GM21717 (cell line): ENCODE results near the gene M1AP.
"Not testable (repeated sequence)": the region's sequence is repeated elsewhere in the genome, so short reads cannot be mapped to it uniquely, and the experiment has no call there.

Experiments
- ATAC-seq: cut with Tn5 transposase; IDR thresholded peaks from one replicate; pipeline ENCODE4 v1.9.1; 2021; ENCODE audit warnings: mild to moderate bottlenecking, moderate library complexity; ENCODE audit not compliant: unreplicated experiment

The M1AP gene

GRCh38 chr2:74653985-74654882 is 6.1 kb upstream of the M1AP start, which contains the start of gene SEMA4F:
Gene SEMA4F (plus strand): TSS chr2:74654247. CDS start chr2:74654377, 130 bp downstream.
- ATAC-seq, result peak; percentile 99

- ATAC-seq, result peak; percentile 21
These were observed 5.5 kb upstream of the M1AP start for GRCh38 chr2:74653589-74653984.

DNA sequence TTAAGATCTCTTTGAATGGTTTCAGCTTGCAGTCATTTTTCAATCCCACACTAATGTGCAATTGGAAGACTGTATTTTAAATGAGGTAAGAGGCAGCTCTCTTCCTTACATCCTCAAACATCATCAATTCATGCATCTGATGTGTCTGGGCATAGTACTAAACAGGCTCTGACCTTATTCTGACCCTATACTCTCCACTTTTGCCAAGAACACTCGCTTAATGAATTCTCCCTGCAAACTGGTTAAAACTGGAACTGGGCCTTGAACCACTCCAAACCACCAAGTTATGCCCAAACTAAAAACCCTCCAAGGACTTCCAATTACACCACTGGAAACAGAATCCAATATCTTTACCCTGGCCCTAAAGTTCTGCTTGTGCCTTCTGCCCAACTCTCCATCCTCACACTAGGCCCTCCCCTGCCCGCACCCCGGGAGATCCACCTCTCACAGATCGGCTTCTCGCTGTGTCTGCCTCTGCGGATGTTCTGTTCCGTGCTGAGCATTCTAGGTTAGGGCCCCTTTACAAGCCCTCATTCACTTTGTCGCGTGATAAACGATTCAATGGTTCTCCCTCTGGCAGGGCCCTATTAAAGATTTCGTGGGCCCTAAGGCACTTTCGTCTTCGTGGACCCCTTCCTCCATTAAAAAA is 1.2 kb downstream of the M1AP start:
- ATAC-seq, result no peak

- ATAC-seq, result no peak
These were observed 1.9 kb downstream of the M1AP start for GRCh38 chr2:74646201-74646600.

- ATAC-seq, result no peak
These were observed 2.8 kb downstream of the M1AP start for GRCh38 chr2:74645344-74645743.

GRCh38 chr2:74639550-74639949 is 8.6 kb downstream of the M1AP start:
- no peak for ATAC-seq

- no peak for ATAC-seq
These were observed 15.2 kb downstream of the M1AP start for GRCh38 chr2:74632939-74633312.

- ATAC-seq, result no peak
These were observed 15.8 kb downstream of the M1AP start for GRCh38 chr2:74632209-74632938.

DNA sequence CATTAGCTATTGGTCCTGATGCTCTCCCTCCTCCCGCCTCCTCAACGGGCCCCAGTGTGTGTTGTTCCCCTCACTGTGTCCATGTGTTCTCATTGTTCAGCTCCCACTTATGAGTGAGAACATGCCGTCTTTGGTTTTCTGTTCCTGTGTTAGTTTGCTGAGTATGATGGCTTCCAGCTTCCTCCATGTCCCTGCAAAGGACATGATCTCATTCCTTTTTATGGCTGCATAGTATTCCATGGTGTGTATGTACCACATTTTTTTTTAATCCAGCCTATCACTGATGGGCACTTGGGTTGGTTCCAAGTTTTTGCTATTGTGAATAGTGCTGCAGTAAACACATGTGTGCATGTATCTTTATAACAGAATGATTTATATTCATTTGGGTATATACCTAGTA is 17.7 kb downstream of the M1AP start:
- ATAC-seq, result not testable (repeated sequence)

DNA sequence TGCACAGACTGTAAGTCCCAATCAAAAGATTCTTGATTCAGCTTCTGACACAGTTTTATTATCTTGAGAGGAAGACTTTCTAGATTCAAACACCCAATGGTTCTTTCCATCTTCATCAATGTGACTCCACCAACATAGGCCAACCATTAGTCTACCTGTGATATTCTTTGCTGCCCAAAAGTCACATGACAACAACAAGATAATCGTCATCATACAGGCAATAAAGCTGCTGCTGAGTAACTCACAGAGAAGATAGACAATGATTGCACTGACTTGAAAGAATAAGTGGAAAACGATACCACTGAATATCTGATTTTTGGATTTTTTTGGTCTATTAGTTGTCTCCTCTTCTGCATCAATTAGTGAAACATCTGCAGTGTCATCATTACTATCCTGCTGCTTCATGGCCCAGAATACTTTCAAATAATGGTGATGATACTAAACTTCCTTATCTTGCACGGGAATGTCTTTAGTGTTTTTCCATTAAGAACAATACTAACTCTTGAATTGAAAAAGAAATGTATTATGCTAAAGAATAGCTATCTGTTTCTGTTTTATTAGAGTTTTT is 19.5 kb downstream of the M1AP start:
- no peak for ATAC-seq

GRCh38 chr2:74625658-74626425 is 22.3 kb downstream of the M1AP start:
- ATAC-seq, result no peak

GRCh38 chr2:74620671-74621070 is 27.5 kb downstream of the M1AP start:
- ATAC-seq, result no peak

- peak; percentile 68 for ATAC-seq
These were observed 28.4 kb downstream of the M1AP start for GRCh38 chr2:74619651-74620297.

DNA sequence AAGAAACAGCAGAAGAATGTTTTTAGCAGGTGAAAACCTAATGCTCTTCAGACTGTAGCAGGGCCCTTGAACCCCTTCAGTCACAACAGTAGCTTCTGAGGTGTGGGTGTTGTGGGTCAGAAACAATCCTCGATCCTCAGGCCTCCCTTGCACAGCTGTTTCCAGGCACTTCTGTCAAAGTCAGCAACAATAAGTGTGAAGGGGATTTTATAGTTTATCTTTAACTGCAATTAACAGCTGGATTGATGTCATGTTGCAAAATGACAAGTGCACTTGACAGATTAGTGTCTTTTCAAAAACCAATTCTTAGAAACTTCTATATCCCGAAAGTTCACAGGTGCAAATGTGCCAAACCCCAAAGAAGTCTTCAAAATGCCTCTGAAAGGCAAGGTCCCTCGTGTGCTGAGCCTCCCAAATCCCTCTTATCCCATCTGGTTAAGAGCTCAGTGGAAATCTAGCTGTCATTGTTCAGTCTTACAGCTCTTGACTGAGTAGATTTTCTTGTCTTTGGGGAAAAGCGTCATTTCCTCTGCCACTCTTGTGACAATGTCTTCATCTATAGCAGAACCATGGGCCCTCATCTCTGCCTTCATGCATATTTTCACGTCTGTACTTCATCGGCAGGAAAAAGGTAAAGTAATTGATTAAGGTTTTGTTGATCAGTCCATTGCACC is 29.6 kb downstream of the M1AP start:
- ATAC-seq, result no peak

DNA sequence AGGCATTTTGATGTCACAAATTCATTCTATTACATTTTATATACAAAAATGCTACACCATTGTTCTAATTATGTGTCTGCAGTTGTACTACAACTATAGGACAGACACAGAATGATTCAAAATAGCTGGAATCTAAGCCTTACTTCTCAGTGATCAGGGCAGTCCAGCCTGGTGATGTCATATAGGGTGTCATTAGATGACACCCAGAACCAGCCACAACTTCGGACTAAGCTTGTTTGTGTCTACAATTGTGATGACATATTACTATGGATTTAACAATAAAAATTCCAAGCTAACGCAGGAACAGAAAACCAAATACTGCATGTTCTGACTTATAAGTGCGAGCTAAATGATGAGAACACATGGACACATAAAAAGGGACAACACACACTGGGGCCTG is 31.0 kb downstream of the M1AP start:
- ATAC-seq, result no peak

GRCh38 chr2:74606927-74607326 is 41.2 kb downstream of the M1AP start:
- no peak for ATAC-seq

DNA sequence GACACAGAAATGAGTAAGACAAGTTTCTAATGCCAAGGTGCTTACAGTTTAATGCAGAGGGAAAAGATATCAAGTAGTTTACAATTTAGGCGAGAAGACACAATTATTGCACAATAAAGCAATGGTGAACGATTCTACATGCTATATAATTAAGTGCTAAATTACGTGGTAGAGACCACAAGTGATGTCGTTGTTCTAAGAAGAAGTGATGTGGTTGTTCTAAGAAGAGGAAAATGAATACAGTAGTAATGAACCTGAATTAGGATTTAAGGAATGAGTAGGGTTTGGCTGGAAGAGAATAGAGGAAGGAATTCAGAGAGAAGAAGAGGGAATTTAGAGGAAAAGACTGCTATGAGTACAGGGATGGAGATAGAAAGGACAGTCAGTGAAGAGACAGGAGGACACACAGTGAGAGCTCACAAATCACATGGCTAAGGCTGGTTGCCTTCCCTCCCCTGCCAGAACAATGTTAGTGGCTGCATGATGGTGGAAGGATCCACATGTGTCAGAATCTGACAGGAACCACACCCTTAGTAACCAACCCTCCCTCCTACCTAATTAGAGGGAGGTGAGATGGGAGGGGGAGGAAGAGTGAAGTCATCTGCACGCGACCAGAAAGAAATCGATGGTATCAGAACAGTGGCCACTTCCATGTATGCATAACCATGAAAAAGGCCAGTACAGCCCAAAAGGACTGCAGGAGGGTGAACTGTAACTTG is 44.7 kb downstream of the M1AP start:
- ATAC-seq, result no peak

DNA sequence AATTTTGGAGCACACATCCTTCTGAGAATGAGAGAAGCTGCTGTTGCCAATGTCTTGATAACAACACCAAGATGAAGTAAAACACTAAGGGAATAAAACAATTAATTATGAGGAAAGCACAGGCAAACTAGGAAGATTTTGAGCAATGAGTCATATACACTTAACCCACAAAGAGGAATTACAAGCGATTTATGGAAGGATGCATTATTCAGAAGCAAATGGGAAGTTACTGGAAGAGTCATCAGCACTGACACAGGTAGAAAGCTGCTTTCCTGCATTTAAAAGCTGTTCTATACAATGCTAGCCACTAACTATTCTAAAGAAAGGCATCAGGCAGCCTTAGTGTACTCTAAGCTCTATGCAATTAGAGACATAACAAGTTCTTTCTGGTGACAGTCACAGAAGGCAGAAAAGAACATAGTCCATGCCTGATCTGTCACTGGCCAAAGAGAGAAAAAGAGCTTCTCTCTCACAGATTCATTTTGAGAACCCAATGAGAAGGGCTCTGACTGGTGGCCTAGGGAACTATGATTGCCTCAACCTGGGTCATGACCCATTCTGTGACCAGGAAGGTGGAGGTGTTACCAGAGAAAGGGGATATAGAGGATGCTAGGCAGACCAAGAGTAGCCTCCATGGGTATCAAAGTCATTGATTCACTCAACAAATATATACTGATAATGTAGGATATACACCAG is 45.4 kb downstream of the M1AP start:
- ATAC-seq, result no peak
